K562 (cell line): Measurements from ENCODE around the gene POLD4.

Experiments
- BRD9 ChIP-seq: fragments of 450-650 bp; IDR thresholded peaks from 2 replicates; pipeline ENCODE4 v1.6.1; 2018; ENCODE audit warnings: low read depth; ENCODE audit not compliant: partially characterized antibody
- CBFA2T3 ChIP-seq: fragments of 450-650 bp; IDR thresholded peaks from 2 replicates; pipeline ENCODE4 v1.6.1; 2017
- ETV6 ChIP-seq, 3 experiments: fragments of 150-350 bp in 1 of 3; sonication (generic) in 1 of 3; formaldehyde crosslinking in 1 of 3; IDR thresholded peaks; 2 replicates each; pipeline versions ENCODE4 v1.6.1 to v1.8.0; 2014 to 2022; ENCODE audit warnings: borderline replicate concordance in 2 of 3, low read depth in 2 of 3, antibody characterized with exemption in 1 of 3, low read length in 1 of 3, mild to moderate bottlenecking in 1 of 3, missing genetic modification reagents in 1 of 3
- EZH2 ChIP-seq: IDR thresholded peaks from 2 replicates; pipeline ENCODE4 v1.6.1; 2012; ENCODE audit warnings: low read depth, mild to moderate bottlenecking, inconsistent platforms, low read length, borderline replicate concordance
- FOSL1 ChIP-seq: fragments of 200-800 bp; sonication (Bioruptor generic); conservative IDR thresholded peaks from 2 replicates; pipeline ENCODE4 v1.6.1; 2016; ENCODE audit warnings: missing genetic modification characterization, missing compliant biosample characterization
- TAF1 ChIP-seq: IDR thresholded peaks from 2 replicates; pipeline ENCODE4 v1.6.1; 2011; ENCODE audit warnings: mild to moderate bottlenecking, low read length, moderate library complexity; ENCODE audit not compliant: insufficient read depth, control insufficient read depth, severe bottlenecking; ENCODE audit errors: extremely low read depth
- XRCC3 ChIP-seq: fragments of 450-650 bp; IDR thresholded peaks from 2 replicates; pipeline ENCODE4 v1.6.1; 2017; ENCODE audit warnings: mild to moderate bottlenecking, moderate library complexity
- ZNF668 ChIP-seq: fragments of 250-450 bp; sonication (Bioruptor Pico); IDR thresholded peaks from 2 replicates; pipeline ENCODE4 v1.8.0; 2022; ENCODE audit warnings: mild to moderate bottlenecking, inconsistent platforms
- TF ChIP-seq, protein P1 (sequence below), 2 experiments: fragments of 450-650 bp; formaldehyde crosslinking in 1 of 2; IDR thresholded peaks; 2 replicates each; pipeline versions ENCODE4 v1.4.0 to v1.6.1; 2014 to 2020; ENCODE audit warnings: mild to moderate bottlenecking in 2 of 2, borderline replicate concordance in 1 of 2, low read depth in 1 of 2
- TF ChIP-seq, protein P2 (sequence below), 3 experiments: IDR thresholded peaks in 2 of 3; conservative IDR thresholded peaks in 1 of 3; 2 replicates each; pipeline ENCODE4 v1.5.1; 2011 to 2012; ENCODE audit warnings: low read length in 3 of 3, mild to moderate bottlenecking in 3 of 3, control low read depth in 2 of 3, improper control_type of control experiment in 1 of 3, inconsistent platforms in 1 of 3, low read depth in 1 of 3, mixed read lengths in 1 of 3, moderate library complexity in 1 of 3; ENCODE audit not compliant: insufficient read depth in 2 of 3

DNA sequence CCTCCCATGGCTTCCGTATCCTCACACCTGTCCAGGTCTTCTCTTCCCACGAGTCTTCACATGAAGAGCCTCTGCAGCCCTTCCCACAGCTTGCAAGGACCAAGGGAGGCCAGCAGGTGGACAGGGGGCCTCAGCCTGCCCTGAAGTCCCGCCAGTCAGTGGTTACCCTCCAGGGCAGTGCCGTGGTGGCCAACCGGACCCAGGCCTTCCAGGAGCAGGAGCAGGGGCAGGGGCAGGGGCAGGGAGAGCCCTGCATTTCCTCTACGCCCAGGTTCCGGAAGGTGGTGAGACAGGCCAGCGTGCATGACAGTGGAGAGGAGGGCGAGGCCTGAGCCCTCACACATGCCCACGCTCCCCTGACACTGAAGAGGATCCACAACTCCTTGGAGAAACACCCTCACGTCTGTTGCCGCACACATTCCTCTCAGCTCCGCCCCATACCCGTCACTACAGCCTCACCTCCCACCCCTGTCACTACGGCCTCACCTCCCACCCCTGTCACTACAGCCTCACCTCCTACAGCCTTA, 41.7 kb downstream of the POLD4 start:
- TF ChIP-seq ETV6 (IDR thresholded peaks at IDR 0.05; ENCODE audit: borderline replicate concordance in 1 of 2, low read depth in 2 of 2, low read length in 1 of 2), result no peak
- no peak for TF ChIP-seq ETV6 (CRISPR knock-in tag; IDR thresholded peaks at IDR 0.05; ENCODE audit: borderline replicate concordance)
- TF ChIP-seq, protein P1, sequence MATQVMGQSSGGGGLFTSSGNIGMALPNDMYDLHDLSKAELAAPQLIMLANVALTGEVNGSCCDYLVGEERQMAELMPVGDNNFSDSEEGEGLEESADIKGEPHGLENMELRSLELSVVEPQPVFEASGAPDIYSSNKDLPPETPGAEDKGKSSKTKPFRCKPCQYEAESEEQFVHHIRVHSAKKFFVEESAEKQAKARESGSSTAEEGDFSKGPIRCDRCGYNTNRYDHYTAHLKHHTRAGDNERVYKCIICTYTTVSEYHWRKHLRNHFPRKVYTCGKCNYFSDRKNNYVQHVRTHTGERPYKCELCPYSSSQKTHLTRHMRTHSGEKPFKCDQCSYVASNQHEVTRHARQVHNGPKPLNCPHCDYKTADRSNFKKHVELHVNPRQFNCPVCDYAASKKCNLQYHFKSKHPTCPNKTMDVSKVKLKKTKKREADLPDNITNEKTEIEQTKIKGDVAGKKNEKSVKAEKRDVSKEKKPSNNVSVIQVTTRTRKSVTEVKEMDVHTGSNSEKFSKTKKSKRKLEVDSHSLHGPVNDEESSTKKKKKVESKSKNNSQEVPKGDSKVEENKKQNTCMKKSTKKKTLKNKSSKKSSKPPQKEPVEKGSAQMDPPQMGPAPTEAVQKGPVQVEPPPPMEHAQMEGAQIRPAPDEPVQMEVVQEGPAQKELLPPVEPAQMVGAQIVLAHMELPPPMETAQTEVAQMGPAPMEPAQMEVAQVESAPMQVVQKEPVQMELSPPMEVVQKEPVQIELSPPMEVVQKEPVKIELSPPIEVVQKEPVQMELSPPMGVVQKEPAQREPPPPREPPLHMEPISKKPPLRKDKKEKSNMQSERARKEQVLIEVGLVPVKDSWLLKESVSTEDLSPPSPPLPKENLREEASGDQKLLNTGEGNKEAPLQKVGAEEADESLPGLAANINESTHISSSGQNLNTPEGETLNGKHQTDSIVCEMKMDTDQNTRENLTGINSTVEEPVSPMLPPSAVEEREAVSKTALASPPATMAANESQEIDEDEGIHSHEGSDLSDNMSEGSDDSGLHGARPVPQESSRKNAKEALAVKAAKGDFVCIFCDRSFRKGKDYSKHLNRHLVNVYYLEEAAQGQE (IDR thresholded peaks at IDR 0.05; ENCODE audit: borderline replicate concordance), result no peak
- TF ChIP-seq, protein P1 (CRISPR knock-in tag; IDR thresholded peaks at IDR 0.05; ENCODE audit: low read depth), result no peak
- TF ChIP-seq FOSL1 (tag), result no peak
- TF ChIP-seq CBFA2T3, result no peak
- no peak for TF ChIP-seq EZH2
- no peak for TF ChIP-seq ZNF668
- TF ChIP-seq, protein P2, sequence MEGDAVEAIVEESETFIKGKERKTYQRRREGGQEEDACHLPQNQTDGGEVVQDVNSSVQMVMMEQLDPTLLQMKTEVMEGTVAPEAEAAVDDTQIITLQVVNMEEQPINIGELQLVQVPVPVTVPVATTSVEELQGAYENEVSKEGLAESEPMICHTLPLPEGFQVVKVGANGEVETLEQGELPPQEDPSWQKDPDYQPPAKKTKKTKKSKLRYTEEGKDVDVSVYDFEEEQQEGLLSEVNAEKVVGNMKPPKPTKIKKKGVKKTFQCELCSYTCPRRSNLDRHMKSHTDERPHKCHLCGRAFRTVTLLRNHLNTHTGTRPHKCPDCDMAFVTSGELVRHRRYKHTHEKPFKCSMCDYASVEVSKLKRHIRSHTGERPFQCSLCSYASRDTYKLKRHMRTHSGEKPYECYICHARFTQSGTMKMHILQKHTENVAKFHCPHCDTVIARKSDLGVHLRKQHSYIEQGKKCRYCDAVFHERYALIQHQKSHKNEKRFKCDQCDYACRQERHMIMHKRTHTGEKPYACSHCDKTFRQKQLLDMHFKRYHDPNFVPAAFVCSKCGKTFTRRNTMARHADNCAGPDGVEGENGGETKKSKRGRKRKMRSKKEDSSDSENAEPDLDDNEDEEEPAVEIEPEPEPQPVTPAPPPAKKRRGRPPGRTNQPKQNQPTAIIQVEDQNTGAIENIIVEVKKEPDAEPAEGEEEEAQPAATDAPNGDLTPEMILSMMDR (IDR thresholded peaks at IDR 0.05 in 2 of 3, conservative IDR thresholded peaks at IDR 0.05 in 1 of 3; ENCODE audit: insufficient read depth in 2 of 3, low read depth in 1 of 3, low read length in 3 of 3), result no peak
- TF ChIP-seq XRCC3, result no peak
- TF ChIP-seq BRD9, result no peak
- no peak for TF ChIP-seq TAF1
